HepG2 (cell line): Measurements from ENCODE around the gene CDH23.

Source experiments
- EP300 ChIP-seq, 3 experiments: sonication (generic) in 1 of 3; formaldehyde crosslinking in 1 of 3; IDR thresholded peaks; 2 replicates each; pipeline versions ENCODE4 v1.5.1 to v1.6.1; 2011 to 2020; ENCODE audit warnings: low read depth in 2 of 3, low read length in 2 of 3, borderline replicate concordance in 1 of 3, improper control_type of control experiment in 1 of 3, mild to moderate bottlenecking in 1 of 3, missing genetic modification reagents in 1 of 3, moderate library complexity in 1 of 3
- HNF4G ChIP-seq, 2 experiments: sonication (generic) in 1 of 2; formaldehyde crosslinking in 1 of 2; IDR thresholded peaks; 2 replicates each; pipeline versions ENCODE4 v1.4.0 to v1.6.1; 2011 to 2020; ENCODE audit warnings: borderline replicate concordance in 2 of 2, low read depth in 2 of 2, mild to moderate bottlenecking in 2 of 2, low read length in 1 of 2, missing genetic modification reagents in 1 of 2, moderate library complexity in 1 of 2
- JUND ChIP-seq: sonication (generic); formaldehyde crosslinking; IDR thresholded peaks from 2 replicates; pipeline ENCODE4 v1.8.0; 2022; ENCODE audit warnings: mild to moderate bottlenecking, missing genetic modification reagents
- ZNF773 ChIP-seq: sonication (generic); formaldehyde crosslinking; IDR thresholded peaks from 2 replicates; pipeline ENCODE4 v1.4.0; 2020; ENCODE audit warnings: missing genetic modification reagents, borderline replicate concordance
- ZSCAN31 ChIP-seq: sonication (generic); formaldehyde crosslinking; IDR thresholded peaks from 2 replicates; pipeline ENCODE4 v1.5.0; 2020; ENCODE audit warnings: low read depth, mild to moderate bottlenecking, missing genetic modification reagents
- TF ChIP-seq, protein P1 (sequence below): IDR thresholded peaks from 2 replicates; pipeline ENCODE4 v1.6.1; 2016; ENCODE audit warnings: missing genetic modification reagents, missing compliant biosample characterization
- TF ChIP-seq, protein P2 (sequence below): sonication (generic); formaldehyde crosslinking; IDR thresholded peaks from 2 replicates; pipeline ENCODE4 v1.5.0; 2020; ENCODE audit warnings: mild to moderate bottlenecking, missing genetic modification reagents, moderate library complexity

DNA sequence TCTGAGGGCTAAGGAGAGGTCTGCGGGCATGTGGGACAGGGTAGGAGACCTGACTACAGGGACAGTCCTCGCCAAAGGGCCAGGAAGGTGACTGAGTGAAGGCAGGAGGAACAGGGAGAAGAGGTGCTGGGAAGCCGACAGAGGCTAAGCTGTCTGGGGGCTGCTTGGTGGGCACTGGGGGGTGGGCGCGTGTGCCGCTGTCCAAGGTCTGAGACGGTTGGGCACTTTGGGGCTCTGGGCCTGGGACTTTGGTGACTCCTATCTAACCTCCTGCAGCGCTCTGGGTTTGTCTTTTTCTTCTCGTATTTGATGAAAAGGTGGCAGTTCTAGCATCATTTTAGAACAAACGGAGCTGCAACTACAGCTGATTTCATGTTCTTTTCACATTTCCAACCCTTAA lies 181.3 kb downstream of the CDH23 start:
- no peak for TF ChIP-seq HNF4G (IDR thresholded peaks at IDR 0.05; ENCODE audit: borderline replicate concordance, low read depth, low read length)
- no peak for TF ChIP-seq HNF4G (CRISPR knock-in tag; IDR thresholded peaks at IDR 0.05; ENCODE audit: borderline replicate concordance, low read depth)
- TF ChIP-seq, protein P1, sequence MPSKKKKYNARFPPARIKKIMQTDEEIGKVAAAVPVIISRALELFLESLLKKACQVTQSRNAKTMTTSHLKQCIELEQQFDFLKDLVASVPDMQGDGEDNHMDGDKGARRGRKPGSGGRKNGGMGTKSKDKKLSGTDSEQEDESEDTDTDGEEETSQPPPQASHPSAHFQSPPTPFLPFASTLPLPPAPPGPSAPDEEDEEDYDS, result no peak
- TF ChIP-seq, protein P2, sequence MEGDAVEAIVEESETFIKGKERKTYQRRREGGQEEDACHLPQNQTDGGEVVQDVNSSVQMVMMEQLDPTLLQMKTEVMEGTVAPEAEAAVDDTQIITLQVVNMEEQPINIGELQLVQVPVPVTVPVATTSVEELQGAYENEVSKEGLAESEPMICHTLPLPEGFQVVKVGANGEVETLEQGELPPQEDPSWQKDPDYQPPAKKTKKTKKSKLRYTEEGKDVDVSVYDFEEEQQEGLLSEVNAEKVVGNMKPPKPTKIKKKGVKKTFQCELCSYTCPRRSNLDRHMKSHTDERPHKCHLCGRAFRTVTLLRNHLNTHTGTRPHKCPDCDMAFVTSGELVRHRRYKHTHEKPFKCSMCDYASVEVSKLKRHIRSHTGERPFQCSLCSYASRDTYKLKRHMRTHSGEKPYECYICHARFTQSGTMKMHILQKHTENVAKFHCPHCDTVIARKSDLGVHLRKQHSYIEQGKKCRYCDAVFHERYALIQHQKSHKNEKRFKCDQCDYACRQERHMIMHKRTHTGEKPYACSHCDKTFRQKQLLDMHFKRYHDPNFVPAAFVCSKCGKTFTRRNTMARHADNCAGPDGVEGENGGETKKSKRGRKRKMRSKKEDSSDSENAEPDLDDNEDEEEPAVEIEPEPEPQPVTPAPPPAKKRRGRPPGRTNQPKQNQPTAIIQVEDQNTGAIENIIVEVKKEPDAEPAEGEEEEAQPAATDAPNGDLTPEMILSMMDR, result no peak
- TF ChIP-seq ZNF773 (CRISPR knock-in tag), result no peak
- TF ChIP-seq JUND, result no peak
- no peak for TF ChIP-seq ZSCAN31 (CRISPR knock-in tag)
- no peak for TF ChIP-seq EP300 (IDR thresholded peaks at IDR 0.05; ENCODE audit: low read depth in 2 of 2, low read length in 2 of 2)
- TF ChIP-seq EP300 (CRISPR knock-in tag; IDR thresholded peaks at IDR 0.05; ENCODE audit: borderline replicate concordance), result no peak
